Erythroblast (primary cell): ENCODE results near the gene SMG7.

Experiments
- GATA1 ChIP-seq: IDR thresholded peaks from 2 replicates; pipeline ENCODE4 v1.6.1; 2011; ENCODE audit warnings: low read depth, mild to moderate bottlenecking, control low read depth, low read length, moderate library complexity
- POLR2A ChIP-seq: IDR thresholded peaks from 2 replicates; pipeline ENCODE4 v1.6.1; 2011; ENCODE audit warnings: mild to moderate bottlenecking, low read length

- TF ChIP-seq POLR2A: no peak
- TF ChIP-seq GATA1: no peak
Measured at GRCh38 chr1:183516725-183517124, 44.4 kb downstream of the SMG7 start.
